ENCODE results near the gene MSRB1. TPM values are rescaled to one million over a fixed set of nuclear protein-coding genes. Genes with fewer than 3 reads are reported as not detected.

The MSRB1 gene
- total and polyA plus RNA-seq, 2 of the 13 experiments (the other 11 are each of a cell fraction or from before 2014, with no cell fraction given): 32.1 to 75.4 TPM

DNA sequence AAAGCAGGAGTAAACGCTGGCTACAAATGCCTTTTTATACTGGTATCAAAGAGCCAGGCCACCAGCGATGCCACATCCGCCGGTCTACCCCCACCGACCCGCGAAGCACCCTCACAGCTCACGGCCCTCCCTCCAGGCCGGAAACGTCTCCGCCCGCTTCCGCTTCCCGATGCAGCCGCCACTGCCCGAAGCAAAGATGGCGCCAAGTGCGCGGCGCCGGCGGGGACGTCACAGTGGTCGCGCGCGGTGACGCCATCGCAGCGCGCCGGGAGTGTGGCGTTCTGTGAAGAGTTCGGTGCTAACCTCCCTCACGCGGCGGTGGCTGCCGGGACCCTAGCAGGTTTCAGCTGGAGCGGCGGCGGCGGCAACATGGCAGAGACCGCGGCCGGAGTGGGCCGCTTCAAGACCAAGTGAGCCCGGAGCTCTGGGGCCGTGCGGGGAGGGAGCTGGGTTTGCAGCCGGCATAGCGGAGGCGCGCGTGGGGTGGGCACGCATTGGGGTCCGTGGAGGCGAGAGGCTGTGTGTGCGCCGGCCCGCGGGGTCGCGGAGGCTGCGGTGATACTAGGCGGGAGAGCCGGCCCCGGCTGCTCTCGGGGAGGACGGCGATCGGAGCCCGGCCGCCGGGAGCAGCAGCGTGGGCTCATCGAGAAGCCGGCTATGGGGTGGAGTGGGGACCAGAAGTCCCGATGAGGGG, 28.9 kb upstream of the MSRB1 start, which contains the start of gene TBL3 (continued):
- TF ChIP-seq, protein P1, sequence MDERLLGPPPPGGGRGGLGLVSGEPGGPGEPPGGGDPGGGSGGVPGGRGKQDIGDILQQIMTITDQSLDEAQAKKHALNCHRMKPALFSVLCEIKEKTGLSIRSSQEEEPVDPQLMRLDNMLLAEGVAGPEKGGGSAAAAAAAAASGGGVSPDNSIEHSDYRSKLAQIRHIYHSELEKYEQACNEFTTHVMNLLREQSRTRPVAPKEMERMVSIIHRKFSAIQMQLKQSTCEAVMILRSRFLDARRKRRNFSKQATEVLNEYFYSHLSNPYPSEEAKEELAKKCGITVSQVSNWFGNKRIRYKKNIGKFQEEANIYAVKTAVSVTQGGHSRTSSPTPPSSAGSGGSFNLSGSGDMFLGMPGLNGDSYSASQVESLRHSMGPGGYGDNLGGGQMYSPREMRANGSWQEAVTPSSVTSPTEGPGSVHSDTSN (CRISPR knock-in tag; IDR thresholded peaks at IDR 0.05): no peak; the same call in 1 of the 2 replicates
- TF ChIP-seq ATM (IDR thresholded peaks at IDR 0.05; ENCODE audit: borderline replicate concordance) (no peak), ZNF329 (CRISPR knock-in tag; IDR thresholded peaks at IDR 0.05; ENCODE audit: low read depth) (no peak; the same call in 1 of the 2 replicates), ZSCAN22 (CRISPR knock-in tag; IDR thresholded peaks at IDR 0.05) (no peak), NFE2L1 (CRISPR knock-in tag; IDR thresholded peaks at IDR 0.05; ENCODE audit: borderline replicate concordance) (0 out of 2 replicates have a peak, but pooled peaks have one; percentile 22), ZNF263 (CRISPR knock-in tag; IDR thresholded peaks at IDR 0.05) (peak; percentile 71), SIN3B (IDR thresholded peaks at IDR 0.05; ENCODE audit: low read length) (peak; percentile 92), SIX4 (CRISPR knock-in tag; IDR thresholded peaks at IDR 0.05) (0 out of 2 replicates have a peak, but pooled peaks have one; percentile 18)
- TF ChIP-seq, protein P2, sequence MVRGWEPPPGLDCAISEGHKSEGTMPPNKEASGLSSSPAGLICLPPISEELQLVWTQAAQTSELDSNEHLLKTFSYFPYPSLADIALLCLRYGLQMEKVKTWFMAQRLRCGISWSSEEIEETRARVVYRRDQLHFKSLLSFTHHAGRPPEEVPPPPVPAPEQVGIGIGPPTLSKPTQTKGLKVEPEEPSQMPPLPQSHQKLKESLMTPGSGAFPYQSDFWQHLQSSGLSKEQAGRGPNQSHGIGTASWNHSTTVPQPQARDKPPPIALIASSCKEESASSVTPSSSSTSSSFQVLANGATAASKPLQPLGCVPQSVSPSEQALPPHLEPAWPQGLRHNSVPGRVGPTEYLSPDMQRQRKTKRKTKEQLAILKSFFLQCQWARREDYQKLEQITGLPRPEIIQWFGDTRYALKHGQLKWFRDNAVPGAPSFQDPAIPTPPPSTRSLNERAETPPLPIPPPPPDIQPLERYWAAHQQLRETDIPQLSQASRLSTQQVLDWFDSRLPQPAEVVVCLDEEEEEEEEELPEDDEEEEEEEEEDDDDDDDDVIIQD (CRISPR knock-in tag; IDR thresholded peaks at IDR 0.05; ENCODE audit: low read depth): peak; percentile 63; the same call in 1 of the 2 replicates
- TF ChIP-seq, protein P3, sequence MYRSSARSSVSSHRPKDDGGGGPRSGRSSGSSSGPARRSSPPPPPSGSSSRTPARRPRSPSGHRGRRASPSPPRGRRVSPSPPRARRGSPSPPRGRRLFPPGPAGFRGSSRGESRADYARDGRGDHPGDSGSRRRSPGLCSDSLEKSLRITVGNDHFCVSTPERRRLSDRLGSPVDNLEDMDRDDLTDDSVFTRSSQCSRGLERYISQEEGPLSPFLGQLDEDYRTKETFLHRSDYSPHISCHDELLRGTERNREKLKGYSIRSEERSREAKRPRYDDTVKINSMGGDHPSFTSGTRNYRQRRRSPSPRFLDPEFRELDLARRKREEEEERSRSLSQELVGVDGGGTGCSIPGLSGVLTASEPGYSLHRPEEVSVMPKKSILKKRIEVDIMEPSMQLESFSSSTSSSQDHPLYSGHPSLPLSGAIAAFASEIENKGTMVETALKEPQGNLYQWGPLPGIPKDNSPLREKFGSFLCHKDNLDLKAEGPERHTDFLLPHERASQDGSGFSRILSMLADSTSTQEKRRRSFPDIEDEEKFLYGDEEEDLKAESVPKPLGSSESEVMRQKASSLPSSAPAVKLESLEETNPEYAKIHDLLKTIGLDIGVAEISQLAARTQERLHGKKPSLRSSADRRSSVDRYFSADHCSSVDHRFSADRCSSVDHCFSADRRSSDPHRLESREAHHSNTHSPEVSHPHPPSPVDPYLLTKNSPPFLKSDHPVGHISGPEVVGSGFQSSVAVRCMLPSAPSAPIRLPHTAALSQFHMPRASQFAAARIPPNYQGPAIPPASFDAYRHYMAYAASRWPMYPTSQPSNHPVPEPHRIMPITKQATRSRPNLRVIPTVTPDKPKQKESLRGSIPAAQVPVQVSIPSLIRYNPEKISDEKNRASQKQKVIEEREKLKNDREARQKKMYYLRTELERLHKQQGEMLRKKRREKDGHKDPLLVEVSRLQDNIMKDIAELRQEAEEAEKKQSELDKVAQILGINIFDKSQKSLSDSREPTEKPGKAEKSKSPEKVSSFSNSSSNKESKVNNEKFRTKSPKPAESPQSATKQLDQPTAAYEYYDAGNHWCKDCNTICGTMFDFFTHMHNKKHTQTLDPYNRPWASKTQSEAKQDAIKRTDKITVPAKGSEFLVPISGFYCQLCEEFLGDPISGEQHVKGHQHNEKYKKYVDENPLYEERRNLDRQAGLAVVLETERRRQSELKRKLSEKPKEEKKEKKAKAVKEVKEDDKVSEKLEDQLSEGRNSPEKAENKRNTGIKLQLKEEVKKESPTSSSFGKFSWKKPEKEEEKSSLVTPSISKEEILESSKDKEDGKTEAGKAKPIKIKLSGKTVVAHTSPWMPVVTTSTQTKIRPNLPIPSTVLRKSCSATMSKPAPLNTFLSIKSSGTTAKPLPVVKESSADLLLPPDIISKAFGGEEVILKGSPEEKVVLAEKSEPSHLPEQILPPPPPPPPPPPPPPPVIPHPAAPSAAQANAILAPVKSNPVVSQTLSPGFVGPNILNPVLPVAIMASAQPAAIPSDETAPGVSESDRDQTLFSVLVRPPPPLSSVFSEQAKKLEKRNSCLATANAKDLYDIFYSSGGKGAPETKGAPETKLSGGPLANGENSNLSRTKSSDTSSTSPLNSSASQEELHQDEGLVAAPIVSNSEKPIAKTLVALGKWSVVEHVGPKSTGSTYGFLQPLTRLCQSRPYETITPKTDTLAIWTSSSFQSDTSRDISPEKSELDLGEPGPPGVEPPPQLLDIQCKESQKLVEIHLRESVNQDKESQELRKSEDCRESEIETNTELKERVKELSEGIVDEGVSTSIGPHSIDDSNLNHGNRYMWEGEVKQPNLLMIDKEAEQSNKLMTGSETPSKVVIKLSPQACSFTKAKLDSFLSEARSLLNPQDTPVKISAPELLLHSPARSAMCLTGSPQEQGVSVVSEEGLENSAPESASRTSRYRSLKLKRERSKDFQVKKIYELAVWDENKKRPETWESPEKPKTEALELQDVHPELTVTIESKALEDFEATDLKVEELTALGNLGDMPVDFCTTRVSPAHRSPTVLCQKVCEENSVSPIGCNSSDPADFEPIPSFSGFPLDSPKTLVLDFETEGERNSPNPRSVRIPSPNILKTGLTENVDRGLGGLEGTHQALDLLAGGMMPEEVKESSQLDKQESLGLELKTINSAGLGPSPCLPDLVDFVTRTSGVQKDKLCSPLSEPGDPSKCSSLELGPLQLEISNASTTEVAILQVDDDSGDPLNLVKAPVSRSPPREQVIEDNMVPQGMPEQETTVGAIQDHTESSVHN (CRISPR knock-in tag; IDR thresholded peaks at IDR 0.05): no peak
- TF ChIP-seq, protein P4, sequence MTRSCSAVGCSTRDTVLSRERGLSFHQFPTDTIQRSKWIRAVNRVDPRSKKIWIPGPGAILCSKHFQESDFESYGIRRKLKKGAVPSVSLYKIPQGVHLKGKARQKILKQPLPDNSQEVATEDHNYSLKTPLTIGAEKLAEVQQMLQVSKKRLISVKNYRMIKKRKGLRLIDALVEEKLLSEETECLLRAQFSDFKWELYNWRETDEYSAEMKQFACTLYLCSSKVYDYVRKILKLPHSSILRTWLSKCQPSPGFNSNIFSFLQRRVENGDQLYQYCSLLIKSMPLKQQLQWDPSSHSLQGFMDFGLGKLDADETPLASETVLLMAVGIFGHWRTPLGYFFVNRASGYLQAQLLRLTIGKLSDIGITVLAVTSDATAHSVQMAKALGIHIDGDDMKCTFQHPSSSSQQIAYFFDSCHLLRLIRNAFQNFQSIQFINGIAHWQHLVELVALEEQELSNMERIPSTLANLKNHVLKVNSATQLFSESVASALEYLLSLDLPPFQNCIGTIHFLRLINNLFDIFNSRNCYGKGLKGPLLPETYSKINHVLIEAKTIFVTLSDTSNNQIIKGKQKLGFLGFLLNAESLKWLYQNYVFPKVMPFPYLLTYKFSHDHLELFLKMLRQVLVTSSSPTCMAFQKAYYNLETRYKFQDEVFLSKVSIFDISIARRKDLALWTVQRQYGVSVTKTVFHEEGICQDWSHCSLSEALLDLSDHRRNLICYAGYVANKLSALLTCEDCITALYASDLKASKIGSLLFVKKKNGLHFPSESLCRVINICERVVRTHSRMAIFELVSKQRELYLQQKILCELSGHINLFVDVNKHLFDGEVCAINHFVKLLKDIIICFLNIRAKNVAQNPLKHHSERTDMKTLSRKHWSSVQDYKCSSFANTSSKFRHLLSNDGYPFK (CRISPR knock-in tag; IDR thresholded peaks at IDR 0.05; ENCODE audit: borderline replicate concordance): peak; percentile 99
- TF ChIP-seq, protein P5, sequence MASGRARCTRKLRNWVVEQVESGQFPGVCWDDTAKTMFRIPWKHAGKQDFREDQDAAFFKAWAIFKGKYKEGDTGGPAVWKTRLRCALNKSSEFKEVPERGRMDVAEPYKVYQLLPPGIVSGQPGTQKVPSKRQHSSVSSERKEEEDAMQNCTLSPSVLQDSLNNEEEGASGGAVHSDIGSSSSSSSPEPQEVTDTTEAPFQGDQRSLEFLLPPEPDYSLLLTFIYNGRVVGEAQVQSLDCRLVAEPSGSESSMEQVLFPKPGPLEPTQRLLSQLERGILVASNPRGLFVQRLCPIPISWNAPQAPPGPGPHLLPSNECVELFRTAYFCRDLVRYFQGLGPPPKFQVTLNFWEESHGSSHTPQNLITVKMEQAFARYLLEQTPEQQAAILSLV (CRISPR knock-in tag; IDR thresholded peaks at IDR 0.05; ENCODE audit: borderline replicate concordance): peak; percentile 85; the same call in 1 of the 2 replicates

Data from HepG2 (cell line).